ENCODE measurements around the gene IL15.

- TF ChIP-seq, protein P1, sequence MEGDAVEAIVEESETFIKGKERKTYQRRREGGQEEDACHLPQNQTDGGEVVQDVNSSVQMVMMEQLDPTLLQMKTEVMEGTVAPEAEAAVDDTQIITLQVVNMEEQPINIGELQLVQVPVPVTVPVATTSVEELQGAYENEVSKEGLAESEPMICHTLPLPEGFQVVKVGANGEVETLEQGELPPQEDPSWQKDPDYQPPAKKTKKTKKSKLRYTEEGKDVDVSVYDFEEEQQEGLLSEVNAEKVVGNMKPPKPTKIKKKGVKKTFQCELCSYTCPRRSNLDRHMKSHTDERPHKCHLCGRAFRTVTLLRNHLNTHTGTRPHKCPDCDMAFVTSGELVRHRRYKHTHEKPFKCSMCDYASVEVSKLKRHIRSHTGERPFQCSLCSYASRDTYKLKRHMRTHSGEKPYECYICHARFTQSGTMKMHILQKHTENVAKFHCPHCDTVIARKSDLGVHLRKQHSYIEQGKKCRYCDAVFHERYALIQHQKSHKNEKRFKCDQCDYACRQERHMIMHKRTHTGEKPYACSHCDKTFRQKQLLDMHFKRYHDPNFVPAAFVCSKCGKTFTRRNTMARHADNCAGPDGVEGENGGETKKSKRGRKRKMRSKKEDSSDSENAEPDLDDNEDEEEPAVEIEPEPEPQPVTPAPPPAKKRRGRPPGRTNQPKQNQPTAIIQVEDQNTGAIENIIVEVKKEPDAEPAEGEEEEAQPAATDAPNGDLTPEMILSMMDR (conservative IDR thresholded peaks at IDR 0.05; ENCODE audit: low read depth, low read length) = no peak
- TF ChIP-seq EZH2 (IDR thresholded peaks at IDR 0.05; ENCODE audit: low read length, unreplicated experiment) (no peak), EZH2phosphoT487 (IDR thresholded peaks at IDR 0.05; ENCODE audit: borderline replicate concordance, low read length) (no peak)
Measured at GRCh38 chr4:141668200-141668910, 32.0 kb downstream of the IL15 start.
